Erythroblast (primary cell): Measurements from ENCODE around the gene SNX18.

Experiments used
- GATA1 ChIP-seq: IDR thresholded peaks from 2 replicates; pipeline ENCODE4 v1.6.1; 2011; ENCODE audit warnings: low read depth, mild to moderate bottlenecking, control low read depth, low read length, moderate library complexity
- POLR2A ChIP-seq: IDR thresholded peaks from 2 replicates; pipeline ENCODE4 v1.6.1; 2011; ENCODE audit warnings: mild to moderate bottlenecking, low read length

- TF ChIP-seq POLR2A, result no peak
- TF ChIP-seq GATA1, result no peak
Observed at GRCh38 chr5:54538156-54538555, 20.6 kb downstream of the SNX18 start.
